Activated CD4-positive, alpha-beta T cell treated with anti-CD3 and anti-CD28 coated beads for 48 hours (primary cell): ENCODE measurements around the gene INSRR.
A peak's percentile ranks its signal among the peaks of the same experiment; 100 is the strongest.

Experiments used
- DNase-seq: peaks from one replicate; pipeline ENCODE4 v3.0.0-alpha.2; 2020

INSRR gene

GRCh38 chr1:156869455-156869854 lies 10.5 kb upstream of the INSRR start:
- no peak for DNase-seq

- no peak for DNase-seq
These were observed 9.4 kb upstream of the INSRR start for GRCh38 chr1:156868341-156868740.

- DNase-seq = no peak
These were observed 7.5 kb upstream of the INSRR start for GRCh38 chr1:156866249-156866909.

GRCh38 chr1:156865865-156866248 lies 6.9 kb upstream of the INSRR start:
- DNase-seq = no peak

GRCh38 chr1:156865258-156865657 lies 6.3 kb upstream of the INSRR start:
- no peak for DNase-seq

GRCh38 chr1:156864796-156865195 lies 5.9 kb upstream of the INSRR start:
- no peak for DNase-seq

- DNase-seq = no peak
These were observed 4.7 kb upstream of the INSRR start for GRCh38 chr1:156863631-156864030.

- DNase-seq = peak; percentile 56
These were observed 4.2 kb upstream of the INSRR start for GRCh38 chr1:156862997-156863599.

- no peak for DNase-seq
These were observed 3.7 kb upstream of the INSRR start for GRCh38 chr1:156862584-156862983.

GRCh38 chr1:156860628-156861423 lies 1.9 kb upstream of the INSRR start, which contains the start of gene NTRK1:
NTRK1 (plus strand) TSS chr1:156860865; CDS start chr1:156860935, 70 bp downstream.
- DNase-seq = peak; percentile 60

- peak; percentile 66 for DNase-seq
These were observed 1.3 kb upstream of the INSRR start for GRCh38 chr1:156860113-156860627.

- peak; percentile 28 for DNase-seq
These were observed 701 bp upstream of the INSRR start for GRCh38 chr1:156859523-156860112.

- DNase-seq = no peak
These were observed 361 bp downstream of the INSRR start for GRCh38 chr1:156858555-156858956.

GRCh38 chr1:156857532-156857931 lies 1.4 kb downstream of the INSRR start:
- DNase-seq = no peak

GRCh38 chr1:156856282-156856785 lies 2.6 kb downstream of the INSRR start:
- no peak for DNase-seq

- no peak for DNase-seq
These were observed 4.3 kb downstream of the INSRR start for GRCh38 chr1:156854634-156855033.

GRCh38 chr1:156853761-156854160 lies 5.2 kb downstream of the INSRR start:
- DNase-seq = no peak

- DNase-seq = no peak
These were observed 6.5 kb downstream of the INSRR start for GRCh38 chr1:156852418-156852874.

GRCh38 chr1:156851779-156852417 lies 7.0 kb downstream of the INSRR start:
- no peak for DNase-seq

- DNase-seq = no peak
These were observed 9.8 kb downstream of the INSRR start for GRCh38 chr1:156849151-156849496.

- peak; percentile 77 for DNase-seq
These were observed 10.3 kb downstream of the INSRR start for GRCh38 chr1:156848461-156849150.
